GM19463 (cell line): ENCODE results near the gene CNN3.

Experiments
- ATAC-seq: cut with Tn5 transposase; IDR thresholded peaks from one replicate; pipeline ENCODE4 v1.9.1; 2021; ENCODE audit warnings: mild to moderate bottlenecking, moderate library complexity; ENCODE audit not compliant: unreplicated experiment

Gene CNN3

GRCh38 chr1:94892604-94893254, 34.2 kb downstream of the CNN3 start:
- ATAC-seq, result no peak

- no peak for ATAC-seq
Measured at GRCh38 chr1:94888201-94888600, 38.7 kb downstream of the CNN3 start.

- no peak for ATAC-seq
Measured at GRCh38 chr1:94887603-94888171, 39.2 kb downstream of the CNN3 start.

GRCh38 chr1:94887106-94887505, 39.8 kb downstream of the CNN3 start:
- ATAC-seq, result no peak

- ATAC-seq, result no peak
Measured at GRCh38 chr1:94886361-94886760, 40.5 kb downstream of the CNN3 start.

- no peak for ATAC-seq
Measured at GRCh38 chr1:94884507-94884906, 42.4 kb downstream of the CNN3 start.

DNA sequence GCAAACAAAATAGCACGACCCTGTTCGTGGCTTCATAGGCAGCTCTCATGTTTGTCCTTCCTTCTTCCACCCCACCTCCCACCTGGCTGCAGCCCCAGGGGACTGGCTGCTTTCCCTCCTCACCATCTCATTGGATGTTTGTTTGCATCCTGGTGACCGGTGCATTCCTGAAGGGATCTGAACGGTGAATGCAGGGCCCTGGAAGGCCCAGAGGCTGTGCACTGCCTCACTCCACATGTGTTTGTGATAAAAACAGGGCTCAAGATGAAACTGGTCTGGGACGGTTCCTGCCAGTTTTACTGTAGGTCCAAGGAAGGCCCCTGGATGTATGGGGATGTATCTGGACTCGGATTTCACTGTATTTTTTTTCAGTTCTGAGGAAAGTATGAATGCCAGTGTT, 42.8 kb downstream of the CNN3 start:
- ATAC-seq, result no peak

DNA sequence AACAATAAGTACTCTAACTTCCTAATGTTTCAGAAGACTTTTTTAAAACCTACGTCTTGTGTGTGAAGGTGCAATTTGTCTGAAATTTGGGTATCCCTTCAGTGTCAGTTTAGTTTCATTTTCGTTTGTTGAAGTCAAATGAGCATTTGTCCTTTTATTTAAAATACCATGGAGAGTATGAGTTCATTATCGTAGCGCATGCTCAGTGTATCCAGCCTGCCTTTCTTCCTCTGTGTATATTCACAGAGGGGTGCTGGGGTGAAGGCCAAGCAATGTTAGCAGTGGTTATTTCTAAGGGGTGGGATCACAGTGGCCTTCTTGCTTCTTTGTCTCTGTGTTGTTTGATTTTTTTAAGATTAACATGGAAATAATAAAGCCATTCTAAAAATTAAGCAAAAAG, 43.2 kb downstream of the CNN3 start:
- peak; percentile 78 for ATAC-seq

DNA sequence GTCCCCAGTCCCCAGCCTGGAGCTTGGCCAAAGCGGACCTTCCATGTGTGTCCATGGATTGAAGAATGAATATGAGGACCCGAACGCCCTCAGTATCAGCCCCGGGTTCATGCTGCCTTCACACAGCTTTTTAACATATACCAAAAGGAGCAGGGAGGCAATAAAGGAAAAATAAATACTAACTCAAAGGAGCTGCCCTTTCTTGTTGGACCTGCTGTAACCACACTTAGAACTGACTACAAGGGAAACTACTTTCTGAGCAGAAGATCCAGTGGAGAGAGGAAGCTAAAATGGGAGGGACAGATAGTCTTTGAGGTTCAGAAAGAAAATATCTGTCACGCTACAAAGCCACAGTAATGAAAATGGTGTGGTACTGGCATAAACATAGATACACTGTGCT, 48.6 kb downstream of the CNN3 start:
- ATAC-seq, result no peak

DNA sequence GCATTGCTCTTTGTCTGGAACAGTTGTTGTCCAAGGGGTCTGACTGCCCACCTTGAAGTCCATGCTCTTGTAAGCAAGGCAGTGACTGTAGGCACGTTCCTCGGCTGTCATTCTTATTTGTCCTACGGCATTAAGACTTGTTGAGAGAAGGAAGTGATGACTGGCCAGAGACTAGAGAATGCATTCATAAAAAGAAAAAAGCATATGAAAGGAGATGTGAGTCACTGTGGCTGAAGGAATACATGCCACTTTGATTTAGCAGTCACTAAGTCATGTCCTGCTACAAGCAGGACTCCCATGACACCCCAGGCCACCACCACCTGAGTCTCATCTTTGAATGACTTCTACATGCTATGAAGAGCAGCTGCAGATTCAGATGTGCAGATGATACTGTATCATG, 50.5 kb downstream of the CNN3 start:
- no peak for ATAC-seq

- ATAC-seq, result no peak
Measured at GRCh38 chr1:94875794-94876193, 51.1 kb downstream of the CNN3 start.

DNA sequence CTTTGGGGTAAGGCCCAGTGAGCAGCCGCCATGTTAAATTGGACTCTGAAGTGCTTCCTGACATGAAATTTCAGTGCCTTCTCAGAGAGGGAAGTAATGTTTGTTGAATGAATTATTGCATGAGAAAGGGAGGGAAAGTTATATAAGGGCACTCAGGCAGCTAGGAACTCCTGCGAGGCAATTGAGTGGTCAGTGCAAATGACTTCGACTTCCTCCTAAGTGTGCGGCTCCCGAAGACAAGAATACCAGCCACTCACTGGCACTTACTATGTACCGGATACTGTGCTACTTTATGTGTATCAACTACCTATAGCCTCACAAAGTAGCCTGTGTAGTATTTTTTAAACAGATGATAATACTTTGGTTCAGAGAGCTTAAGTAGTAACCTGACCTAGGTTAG, 52.5 kb downstream of the CNN3 start:
- no peak for ATAC-seq

DNA sequence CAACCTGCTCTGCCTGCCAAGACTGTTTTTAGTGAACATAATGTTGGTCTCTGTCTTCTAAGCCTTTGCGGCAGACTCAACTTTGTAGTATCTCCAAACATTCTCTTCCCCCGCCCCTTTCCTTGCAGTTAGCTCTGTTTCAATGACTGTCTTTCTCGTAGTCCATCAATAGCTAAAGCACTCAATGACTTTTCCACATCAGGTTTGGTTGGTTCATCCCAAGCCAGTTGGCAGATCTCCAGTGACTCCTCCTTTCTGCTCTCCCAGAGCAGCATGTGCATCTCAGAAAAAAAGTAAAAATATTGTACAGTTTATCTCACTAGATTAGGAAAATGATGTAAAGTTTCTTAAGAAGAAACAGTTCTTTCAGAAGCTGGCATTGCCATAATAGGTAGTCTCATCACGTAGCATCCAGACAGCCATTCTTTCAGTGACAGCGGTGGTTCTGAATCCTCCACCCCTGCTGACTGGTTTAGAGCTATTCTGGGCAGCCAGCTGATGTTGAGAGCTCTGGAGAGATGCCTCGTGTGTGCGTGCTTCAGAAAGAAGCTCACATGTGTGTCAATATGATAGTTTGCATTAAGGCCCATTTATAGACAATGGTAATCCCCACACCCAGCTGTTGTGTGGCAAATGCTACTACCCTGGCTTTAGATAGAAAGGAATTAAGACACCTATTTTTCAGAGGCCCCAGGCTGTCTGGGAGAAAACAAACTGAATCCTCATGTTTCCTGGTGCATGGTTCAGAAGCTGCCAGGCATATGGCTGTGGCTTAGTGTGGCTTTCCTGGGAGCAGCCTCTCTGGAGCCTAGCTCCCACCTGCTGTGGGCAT, 53.2 kb downstream of the CNN3 start:
- peak; percentile 66 for ATAC-seq

GRCh38 chr1:94872771-94873495, 54.0 kb downstream of the CNN3 start:
- no peak for ATAC-seq

DNA sequence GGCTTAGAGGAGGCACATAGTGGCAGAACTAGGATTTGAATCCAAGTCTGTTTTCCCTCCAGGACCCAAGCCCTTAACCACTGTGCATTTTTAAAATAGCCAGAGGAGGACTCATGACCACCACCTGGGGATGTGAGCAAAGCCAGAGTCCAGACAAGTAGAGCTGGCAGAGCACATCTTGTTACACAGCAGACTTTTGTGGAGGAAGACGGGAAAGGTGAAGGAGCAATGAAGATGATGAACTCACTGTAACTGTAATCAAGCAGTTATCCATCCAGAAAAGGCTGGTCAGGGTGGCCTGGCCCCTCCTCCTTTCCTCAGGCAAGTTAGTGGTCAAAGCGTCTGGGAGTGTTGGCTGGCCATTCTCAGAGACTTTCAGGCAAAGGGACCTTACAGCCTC, 55.9 kb downstream of the CNN3 start:
- no peak for ATAC-seq

- no peak for ATAC-seq
Measured at GRCh38 chr1:94866164-94866807, 60.6 kb downstream of the CNN3 start.

DNA sequence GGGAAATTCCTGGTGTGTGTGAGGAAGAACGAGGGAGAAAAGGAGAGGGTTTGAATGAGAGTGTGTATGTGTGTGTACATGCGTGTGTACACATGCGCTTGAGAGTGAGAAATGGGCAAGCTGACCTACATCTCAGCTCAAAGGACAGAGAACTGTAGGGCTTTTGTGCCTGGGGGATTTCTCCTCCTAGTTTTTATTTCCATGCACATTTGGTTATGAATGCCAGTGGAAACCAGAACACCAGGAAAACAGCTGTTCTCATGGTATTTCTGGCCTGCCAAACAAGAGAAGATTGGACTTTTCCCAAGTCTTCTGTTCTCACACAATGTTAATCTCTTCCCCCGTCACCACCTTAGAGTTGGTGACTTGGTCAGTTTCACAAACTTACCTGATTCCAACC, 61.5 kb downstream of the CNN3 start:
- no peak for ATAC-seq

GRCh38 chr1:94864821-94865220, 62.1 kb downstream of the CNN3 start:
- ATAC-seq, result no peak

DNA sequence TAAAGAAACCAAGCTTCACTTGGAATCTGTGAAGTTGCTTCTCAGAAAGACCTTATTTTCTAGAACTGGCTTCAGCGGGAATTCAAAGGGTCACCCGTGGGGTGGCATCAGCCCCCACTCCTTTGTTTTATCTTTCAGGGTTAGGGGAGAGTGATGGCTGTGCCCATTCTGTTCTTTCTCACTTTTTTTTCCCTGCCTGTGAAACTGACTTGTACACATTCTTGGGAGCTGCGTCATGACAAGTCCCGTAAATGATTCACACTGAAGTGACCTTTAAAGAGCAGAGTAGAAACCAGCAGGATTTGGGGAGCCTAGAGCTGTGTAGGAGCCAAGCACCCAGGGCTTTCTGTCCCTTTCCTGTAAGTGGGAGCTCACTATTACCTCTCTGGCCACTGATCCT, 63.0 kb downstream of the CNN3 start:
- no peak for ATAC-seq

GRCh38 chr1:94863297-94863911, 63.5 kb downstream of the CNN3 start:
- ATAC-seq, result no peak

- no peak for ATAC-seq
Measured at GRCh38 chr1:94862718-94863117, 64.2 kb downstream of the CNN3 start.
